DMS153 (cell line): ENCODE data around the gene MET.
"Not testable (repeated sequence)": the region's sequence is repeated elsewhere in the genome, so short reads cannot be mapped to it uniquely, and the experiment has no call there.

Experiments used
- DNase-seq: peaks from one replicate; lab custom pipeline; 2025; lab: John Stamatoyannopoulos, UW

MET gene

GRCh38 chr7:116671681-116672595, at the start of gene MET:
TSS of gene MET (plus strand) at chr7:116672196. CDS start at chr7:116699085, 26,889 bp downstream.
- peak; percentile 56 for DNase-seq

- no peak for DNase-seq
Measured at GRCh38 chr7:116626886-116627285, 45.1 kb upstream of the MET start.

GRCh38 chr7:116629051-116629463, 42.9 kb upstream of the MET start:
- no peak for DNase-seq

GRCh38 chr7:116630357-116630756, 41.6 kb upstream of the MET start:
- DNase-seq, result no peak

- DNase-seq, result peak; percentile 18
Measured at GRCh38 chr7:116630932-116631671, 40.9 kb upstream of the MET start.

- DNase-seq, result no peak
Measured at GRCh38 chr7:116631676-116632075, 40.3 kb upstream of the MET start.

GRCh38 chr7:116632384-116632783, 39.6 kb upstream of the MET start:
- DNase-seq, result no peak

- DNase-seq, result no peak
Measured at GRCh38 chr7:116633131-116633988, 38.6 kb upstream of the MET start.

GRCh38 chr7:116636997-116637396, 35.0 kb upstream of the MET start:
- DNase-seq, result no peak

GRCh38 chr7:116638592-116638991, 33.4 kb upstream of the MET start:
- not testable (repeated sequence) for DNase-seq

- DNase-seq, result no peak
Measured at GRCh38 chr7:116641551-116642153, 30.3 kb upstream of the MET start.

- DNase-seq, result not testable (repeated sequence)
Measured at GRCh38 chr7:116643148-116643547, 28.8 kb upstream of the MET start.

- DNase-seq, result no peak
Measured at GRCh38 chr7:116644628-116645027, 27.4 kb upstream of the MET start.

GRCh38 chr7:116647290-116647689, 24.7 kb upstream of the MET start:
- DNase-seq, result no peak

- no peak for DNase-seq
Measured at GRCh38 chr7:116647861-116648260, 24.1 kb upstream of the MET start.

- no peak for DNase-seq
Measured at GRCh38 chr7:116650436-116650835, 21.6 kb upstream of the MET start.

- no peak for DNase-seq
Measured at GRCh38 chr7:116652793-116653192, 19.2 kb upstream of the MET start.

GRCh38 chr7:116653204-116653603, 18.8 kb upstream of the MET start:
- DNase-seq, result no peak

GRCh38 chr7:116653646-116654045, 18.4 kb upstream of the MET start:
- no peak for DNase-seq

GRCh38 chr7:116659248-116659647, 12.7 kb upstream of the MET start:
- not testable (repeated sequence) for DNase-seq

- no peak for DNase-seq
Measured at GRCh38 chr7:116661865-116662264, 10.1 kb upstream of the MET start.

- peak; percentile 10 for DNase-seq
Measured at GRCh38 chr7:116663744-116664143, 8.3 kb upstream of the MET start.
